Measurements from ENCODE around the gene PCCA. TPM values are rescaled to one million over a fixed set of nuclear protein-coding genes. Genes with fewer than 3 reads are reported as not detected.

The PCCA gene
- total RNA-seq, 4 donors from 2014 or later: 33.8 to 40.3 (median 39.0) TPM

DNA sequence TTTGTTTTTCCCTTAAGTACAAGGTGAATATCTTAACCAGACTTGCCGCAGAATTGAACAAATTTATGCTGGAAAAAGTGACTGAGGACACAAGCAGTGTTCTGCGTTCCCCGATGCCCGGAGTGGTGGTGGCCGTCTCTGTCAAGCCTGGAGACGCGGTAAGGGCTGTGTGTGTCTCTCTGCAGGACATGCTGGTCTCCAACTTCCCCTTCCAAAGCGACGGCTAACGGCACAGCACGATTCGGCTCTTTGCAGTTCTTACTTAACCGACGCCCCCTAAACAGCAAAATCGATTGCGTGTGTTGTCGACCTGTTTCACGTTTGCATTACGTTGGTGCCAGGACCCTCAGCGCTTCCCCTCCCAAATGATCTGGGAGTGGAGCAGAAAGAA is 426.5 kb downstream of the PCCA start:
- DNase-seq (ENCODE audit: extremely low spot score): no peak
- Histone ChIP-seq H3K27ac (replicated peaks in 1 of 4) (no peak overlapping the region), H3K4me3 (no peak overlapping the region), H3K4me1 (peaks cover 0 to 12% (median 4%) of the 10 kb centered on the region in 4 donors), H3K27me3 (no peaks in the 10 kb centered on the region), H3K9me3 (no peaks in the 10 kb centered on the region), H3K36me3 (peaks cover 0 to 7% (median 2%) of the 10 kb centered on the region in 4 donors)
- intact Hi-C loops (cut with DNase I): loop anchor here (5.0 to 10.0 kb wide), 3 partner anchors 281 to 858 kb away; no protein-coding TSS in a partner anchor
- 74% methylated on average over 19 of the region's 20 CpGs for WGBS
- no peak for TF ChIP-seq POLR2A (IDR thresholded peaks at IDR 0.05; ENCODE audit: low read depth)
- TF ChIP-seq, protein P1, sequence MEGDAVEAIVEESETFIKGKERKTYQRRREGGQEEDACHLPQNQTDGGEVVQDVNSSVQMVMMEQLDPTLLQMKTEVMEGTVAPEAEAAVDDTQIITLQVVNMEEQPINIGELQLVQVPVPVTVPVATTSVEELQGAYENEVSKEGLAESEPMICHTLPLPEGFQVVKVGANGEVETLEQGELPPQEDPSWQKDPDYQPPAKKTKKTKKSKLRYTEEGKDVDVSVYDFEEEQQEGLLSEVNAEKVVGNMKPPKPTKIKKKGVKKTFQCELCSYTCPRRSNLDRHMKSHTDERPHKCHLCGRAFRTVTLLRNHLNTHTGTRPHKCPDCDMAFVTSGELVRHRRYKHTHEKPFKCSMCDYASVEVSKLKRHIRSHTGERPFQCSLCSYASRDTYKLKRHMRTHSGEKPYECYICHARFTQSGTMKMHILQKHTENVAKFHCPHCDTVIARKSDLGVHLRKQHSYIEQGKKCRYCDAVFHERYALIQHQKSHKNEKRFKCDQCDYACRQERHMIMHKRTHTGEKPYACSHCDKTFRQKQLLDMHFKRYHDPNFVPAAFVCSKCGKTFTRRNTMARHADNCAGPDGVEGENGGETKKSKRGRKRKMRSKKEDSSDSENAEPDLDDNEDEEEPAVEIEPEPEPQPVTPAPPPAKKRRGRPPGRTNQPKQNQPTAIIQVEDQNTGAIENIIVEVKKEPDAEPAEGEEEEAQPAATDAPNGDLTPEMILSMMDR (IDR thresholded peaks at IDR 0.05): no peak
- TF ChIP-seq POLR2AphosphoS5 (IDR thresholded peaks at IDR 0.05): no peak
- no peak for TF ChIP-seq EP300 (IDR thresholded peaks at IDR 0.05)

DNA sequence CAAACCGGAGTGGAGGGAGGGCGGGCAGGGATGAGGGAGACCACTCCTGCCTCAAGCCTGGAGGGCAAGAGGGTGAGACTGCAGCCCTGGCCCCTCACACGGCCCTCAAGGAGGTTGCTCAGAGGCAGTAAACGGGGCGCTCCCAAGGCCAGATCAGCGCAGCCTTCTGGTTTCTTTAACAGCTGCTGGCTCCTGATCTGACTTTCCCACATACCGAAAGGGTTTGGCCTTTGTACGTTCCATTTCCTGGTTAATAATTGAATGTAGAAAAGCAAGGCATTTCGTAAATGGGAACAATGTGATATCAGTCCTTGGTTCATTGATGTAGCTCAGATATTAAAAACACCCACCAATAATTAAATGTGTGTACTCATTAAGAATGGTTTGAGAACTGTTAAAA is 428.2 kb downstream of the PCCA start:
- Histone ChIP-seq H3K27ac (replicated peaks in 1 of 4) (no peak overlapping the region), H3K27me3 (no peaks in the 10 kb centered on the region), H3K4me1 (peaks cover 0 to 12% (median 4%) of the 10 kb centered on the region in 4 donors), H3K4me3 (no peak overlapping the region), H3K9me3 (no peaks in the 10 kb centered on the region), H3K36me3 (peaks cover 0 to 7% (median 2%) of the 10 kb centered on the region in 4 donors)
- no peak for DNase-seq (ENCODE audit: extremely low spot score)
- WGBS: 94% methylated on average over 9 of the region's 9 CpGs
- intact Hi-C loops (cut with DNase I): loop anchor here (5.0 to 10.0 kb wide), 3 partner anchors 282 to 860 kb away; no protein-coding TSS in a partner anchor
- TF ChIP-seq, protein P1 (IDR thresholded peaks at IDR 0.05): no peak
- no peak for TF ChIP-seq POLR2AphosphoS5 (IDR thresholded peaks at IDR 0.05)
- no peak for TF ChIP-seq EP300 (IDR thresholded peaks at IDR 0.05)
- TF ChIP-seq POLR2A (IDR thresholded peaks at IDR 0.05; ENCODE audit: low read depth): no peak

DNA sequence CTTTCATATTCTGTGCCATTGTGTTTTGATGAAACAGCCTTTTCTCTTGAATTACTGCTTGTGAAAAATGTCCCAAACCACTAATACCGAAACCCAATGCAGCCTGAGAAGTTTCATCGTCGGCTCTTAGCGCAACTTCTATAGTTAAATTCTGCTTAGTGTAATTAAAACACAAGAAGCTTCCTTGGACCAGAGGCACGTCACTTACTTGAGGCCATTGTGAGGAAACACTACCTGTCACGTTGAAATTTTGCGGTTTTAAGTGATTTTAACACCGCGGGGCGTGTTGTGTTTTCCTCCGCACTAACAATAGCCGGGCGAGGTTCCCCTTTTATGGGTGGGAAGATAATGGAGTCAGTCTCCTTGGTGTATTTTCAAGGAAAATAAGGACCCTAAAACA is 428.8 kb downstream of the PCCA start:
- TF ChIP-seq, protein P1 (IDR thresholded peaks at IDR 0.05): no peak
- no peak for TF ChIP-seq POLR2AphosphoS5 (IDR thresholded peaks at IDR 0.05)
- TF ChIP-seq EP300 (IDR thresholded peaks at IDR 0.05): no peak

DNA sequence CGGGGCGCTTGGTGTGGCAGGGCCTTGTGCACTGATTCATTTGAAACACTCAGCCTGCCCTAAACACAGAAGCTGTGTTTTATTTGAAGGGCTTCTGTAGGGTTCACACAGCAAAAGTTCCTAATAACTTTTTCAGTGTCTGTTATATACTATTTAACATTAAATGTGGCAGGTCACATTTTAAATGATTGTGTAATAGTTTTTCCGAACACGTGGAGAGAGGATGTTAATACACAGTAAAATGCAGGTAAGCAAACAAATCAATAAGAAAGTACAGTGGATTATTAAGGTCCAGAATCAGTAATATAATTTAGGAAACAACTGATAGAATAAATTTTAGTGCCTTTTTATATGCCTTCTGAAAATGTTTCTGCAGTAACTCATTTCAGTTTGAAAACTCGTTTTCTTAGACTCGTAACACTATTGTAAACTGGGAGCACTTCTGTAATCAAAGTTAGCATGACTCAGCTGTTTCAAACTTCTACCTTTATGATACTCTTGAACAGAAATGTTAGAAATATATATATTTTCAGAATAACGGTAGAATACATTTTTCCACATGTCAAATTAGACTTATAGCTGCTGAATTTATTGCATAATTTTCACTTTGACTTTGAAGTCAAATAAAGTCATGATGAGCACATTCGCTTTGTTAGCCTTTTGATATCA is 429.6 kb downstream of the PCCA start:
- intact Hi-C loops (cut with DNase I): loop anchor here (5.0 to 10.0 kb wide), 3 partner anchors 284 to 861 kb away; no protein-coding TSS in a partner anchor
- no peaks in the 10 kb centered on the region for H3K9me3 ChIP-seq
- peaks cover 0 to 12% (median 4%) of the 10 kb centered on the region in 4 donors for H3K4me1 ChIP-seq
- peaks cover 0 to 7% (median 3%) of the 10 kb centered on the region in 4 donors for H3K36me3 ChIP-seq
- H3K4me3 ChIP-seq: no peak overlapping the region
- TF ChIP-seq POLR2A (IDR thresholded peaks at IDR 0.05; ENCODE audit: low read depth) (no peak), POLR2AphosphoS5 (IDR thresholded peaks at IDR 0.05) (no peak), EP300 (IDR thresholded peaks at IDR 0.05) (no peak)
- TF ChIP-seq, protein P1 (IDR thresholded peaks at IDR 0.05): no peak
- WGBS: 91% methylated on average over 8 of the region's 8 CpGs
- no peak overlapping the region for H3K27ac ChIP-seq (replicated peaks in 1 of 4)
- DNase-seq (ENCODE audit: extremely low spot score): no peak
- H3K27me3 ChIP-seq: no peaks in the 10 kb centered on the region

More for the DNA sequence above, 428.8 kb downstream of the PCCA start:
- Histone ChIP-seq H3K4me1 (peaks cover 0 to 12% (median 4%) of the 10 kb centered on the region in 4 donors), H3K27ac (replicated peaks in 1 of 4) (no peak overlapping the region), H3K36me3 (peaks cover 0 to 7% (median 2%) of the 10 kb centered on the region in 4 donors), H3K9me3 (no peaks in the 10 kb centered on the region), H3K27me3 (no peaks in the 10 kb centered on the region), H3K4me3 (no peak overlapping the region)
- no peak for DNase-seq (ENCODE audit: extremely low spot score)
- WGBS: 93% methylated on average over 13 of the region's 13 CpGs
- intact Hi-C loops (cut with DNase I): loop anchor here (5.0 to 10.0 kb wide), 3 partner anchors 283 to 860 kb away; no protein-coding TSS in a partner anchor

All from esophagus muscularis mucosa (tissue), 4 donors.